Activated CD8-positive, alpha-beta memory T cell treated with anti-CD3 and anti-CD28 coated beads for 36 hours (primary cell): ENCODE results near the gene MMRN2. TPM values are rescaled to one million over a fixed set of nuclear protein-coding genes. Genes with fewer than 3 reads are reported as not detected.

ENCODE experiments used
- CTCF ChIA-PET: fragments of 350-600 bp; sonication (Branson Sonifier 250); formaldehyde crosslinking; loops from one replicate; lab custom pipeline; 2021; ENCODE audit warnings: antibody characterized with exemption; lab: Charles Lee
- POLR2A ChIA-PET: fragments of 350-600 bp; sonication (Branson Sonifier 250); formaldehyde crosslinking; loops from one replicate; lab custom pipeline; 2021; ENCODE audit warnings: antibody characterized with exemption; lab: Charles Lee
- total RNA-seq, 2 experiments: library from RNA; stranded (reverse); gene quantifications; one replicate each; pipeline ENCODE4 v1.2.3, GENCODE V29; 2021

MMRN2 gene
- total RNA-seq, 2 experiments from 2014 or later, result not detected

- POLR2A ChIA-PET, result interaction anchor here (1.0 kb wide), 1 partner anchor 122 kb away, joined by 5 read pairs; no protein-coding TSS in a partner anchor
- CTCF ChIA-PET, result interaction anchor here (1.5 kb wide), 1 partner anchor 11 kb away, joined by 4 read pairs; no protein-coding TSS in a partner anchor
These were observed 13.5 kb upstream of the MMRN2 start for GRCh38 chr10:86970982-86971231.

- POLR2A ChIA-PET, result interaction anchor here (1.0 kb wide), 1 partner anchor 123 kb away, joined by 5 read pairs; no protein-coding TSS in a partner anchor
- CTCF ChIA-PET, result interaction anchor here (0.6 to 1.5 kb wide), 3 partner anchors 10 to 89 kb away, joined by 3 to 6 read pairs (median 4); no protein-coding TSS in a partner anchor
These were observed 13.0 kb upstream of the MMRN2 start for GRCh38 chr10:86970162-86970981.

- POLR2A ChIA-PET, result no interaction called here
These were observed 12.1 kb upstream of the MMRN2 start for GRCh38 chr10:86969421-86970041.

GRCh38 chr10:86968994-86969355 is 11.6 kb upstream of the MMRN2 start:
- CTCF ChIA-PET, result interaction anchor here (1.1 to 1.6 kb wide), 3 partner anchors 27 to 569 kb away, joined by 3 to 5 read pairs (median 4); no protein-coding TSS in a partner anchor
- POLR2A ChIA-PET, result no interaction called here

More at GRCh38 chr10:86969421-86970041, 12.1 kb upstream of the MMRN2 start:
- CTCF ChIA-PET, result interaction anchor here (0.6 to 1.6 kb wide), 3 partner anchors 28 to 90 kb away, joined by 3 to 6 read pairs (median 5); no protein-coding TSS in a partner anchor

- POLR2A ChIA-PET, result no interaction called here
- CTCF ChIA-PET, result interaction anchor here (1.1 to 2.1 kb wide), 6 partner anchors 26 to 568 kb away, joined by 3 to 5 read pairs (median 4); no protein-coding TSS in a partner anchor
These were observed 11.0 kb upstream of the MMRN2 start, which contains the start of gene ADIRF for GRCh38 chr10:86968271-86968993. Gene ADIRF (plus strand): TSS chr10:86968482. CDS start chr10:86968545, 63 bp downstream.

- POLR2A ChIA-PET, result no interaction called here
- CTCF ChIA-PET, result interaction anchor here (0.7 to 2.1 kb wide), 7 partner anchors 10 to 589 kb away, joined by 3 to 5 read pairs (median 4); no protein-coding TSS in a partner anchor
These were observed 10.1 kb upstream of the MMRN2 start for GRCh38 chr10:86967481-86967941.

GRCh38 chr10:86965986-86966654 is 8.7 kb upstream of the MMRN2 start:
- POLR2A ChIA-PET, result no interaction called here
- CTCF ChIA-PET, result interaction anchor here (0.6 to 2.1 kb wide), 7 partner anchors 14 to 195 kb away, joined by 3 to 10 read pairs (median 4); no protein-coding TSS in a partner anchor

- ChIA-PET CTCF (no interaction called here), POLR2A (no interaction called here)
These were observed 7.4 kb upstream of the MMRN2 start for GRCh38 chr10:86964847-86965190.

- POLR2A ChIA-PET, result no interaction called here
- CTCF ChIA-PET, result no interaction called here
These were observed 6.8 kb upstream of the MMRN2 start for GRCh38 chr10:86964061-86964846.

GRCh38 chr10:86963341-86963919 is 6.0 kb upstream of the MMRN2 start:
- ChIA-PET POLR2A (no interaction called here), CTCF (no interaction called here)

- CTCF ChIA-PET, result no interaction called here
These were observed 5.5 kb upstream of the MMRN2 start for GRCh38 chr10:86962981-86963310.

GRCh38 chr10:86962136-86962980 is 4.9 kb upstream of the MMRN2 start:
- CTCF ChIA-PET, result no interaction called here
- POLR2A ChIA-PET, result no interaction called here

More at GRCh38 chr10:86962981-86963310, 5.5 kb upstream of the MMRN2 start:
- POLR2A ChIA-PET, result no interaction called here

GRCh38 chr10:86961481-86962091 is 4.2 kb upstream of the MMRN2 start:
- CTCF ChIA-PET, result interaction anchor here (1.5 kb wide), 1 partner anchor 22 kb away, joined by 8 read pairs; no protein-coding TSS in a partner anchor
- POLR2A ChIA-PET, result no interaction called here

- CTCF ChIA-PET, result interaction anchor here (0.9 to 1.5 kb wide), 3 partner anchors 10 to 22 kb away, joined by 3 to 8 read pairs (median 4); no protein-coding TSS in a partner anchor
- POLR2A ChIA-PET, result no interaction called here
These were observed 3.5 kb upstream of the MMRN2 start for GRCh38 chr10:86960863-86961434.

GRCh38 chr10:86960003-86960862 is 2.8 kb upstream of the MMRN2 start:
- CTCF ChIA-PET, result interaction anchor here (0.9 to 1.9 kb wide), 4 partner anchors 11 to 21 kb away, joined by 3 to 12 read pairs (median 6); no protein-coding TSS in a partner anchor

More at GRCh38 chr10:86960003-86960862, 2.8 kb upstream of the MMRN2 start:
- POLR2A ChIA-PET, result no interaction called here
